Spleen (tissue), 11 donors: Measurements from ENCODE around the gene FIBP. TPM values are rescaled to one million over a fixed set of nuclear protein-coding genes. Genes with fewer than 3 reads are reported as not detected.

Source experiments
- DNase-seq: peaks from one replicate; pipeline ENCODE4 v3.0.0-alpha.2; 2020
- H3K27ac ChIP-seq, 8 donors: fragments of 200-600 bp; sonication (generic) in 7 of 8; 1 replicate in 4 of 8; 2 replicates in 4 of 8; pipeline versions ENCODE4 v1.5.0 to v1.8.0; 2016 to 2021; ENCODE audit warnings: inconsistent platforms in 4 of 8, mild to moderate bottlenecking in 4 of 8, moderate library complexity in 1 of 8
- H3K27me3 ChIP-seq, 7 donors: fragments of 200-600 bp; sonication (generic) in 6 of 7; replicated peaks in 1 of 7; 1 replicate in 4 of 7; 2 replicates in 3 of 7; pipeline versions ENCODE4 v1.5.0 to v1.8.0; 2016 to 2021; ENCODE audit warnings: inconsistent platforms in 3 of 7, mild to moderate bottlenecking in 1 of 7
- H3K36me3 ChIP-seq, 6 donors: fragments of 200-600 bp; sonication (generic) in 5 of 6; 1 replicate in 4 of 6; 2 replicates in 2 of 6; pipeline versions ENCODE4 v1.5.0 to v1.8.0; 2016 to 2021; ENCODE audit warnings: inconsistent platforms in 2 of 6
- H3K4me1 ChIP-seq, 6 donors: fragments of 200-600 bp; sonication (generic) in 5 of 6; 1 replicate in 3 of 6; 2 replicates in 3 of 6; pipeline versions ENCODE4 v1.5.0 to v1.8.0; 2016 to 2021; ENCODE audit warnings: inconsistent platforms in 3 of 6
- H3K4me3 ChIP-seq, 8 donors: fragments of 200-600 bp; sonication (generic) in 7 of 8; 1 replicate in 4 of 8; 2 replicates in 4 of 8; pipeline versions ENCODE4 v1.5.0 to v1.8.0; 2016 to 2021; ENCODE audit warnings: inconsistent platforms in 4 of 8, mild to moderate bottlenecking in 4 of 8, moderate library complexity in 2 of 8
- H3K9me3 ChIP-seq, 8 donors: fragments of 200-600 bp; sonication (generic) in 7 of 8; 1 replicate in 4 of 8; 2 replicates in 4 of 8; pipeline versions ENCODE4 v1.5.0 to v1.8.0; 2016 to 2021; ENCODE audit warnings: inconsistent platforms in 4 of 8
- CTCF ChIP-seq, 11 experiments: fragments of 200-600 bp in 7 of 11; fragments of 450-650 bp in 4 of 11; sonication (generic) in 4 of 11; IDR thresholded peaks in 8 of 11; conservative IDR thresholded peaks in 3 of 11; 1 replicate in 7 of 11; 2 replicates in 4 of 11; pipeline versions ENCODE4 v1.4.0 to v1.8.0; 2016 to 2021; ENCODE audit warnings: antibody characterized with exemption in 11 of 11, inconsistent platforms in 4 of 11, mild to moderate bottlenecking in 1 of 11
- POLR2A ChIP-seq, 3 donors: fragments of 450-650 bp; IDR thresholded peaks; one replicate each; pipeline ENCODE4 v1.5.1; 2017; ENCODE audit warnings: antibody characterized with exemption in 3 of 3, mild to moderate bottlenecking in 1 of 3
- POLR2AphosphoS5 ChIP-seq, 3 donors: sonication (generic); formaldehyde crosslinking; IDR thresholded peaks; one replicate each; pipeline ENCODE4 v1.5.1; 2017; ENCODE audit warnings: antibody characterized with exemption in 3 of 3
- WGBS, 5 donors: extraction: QIAGEN DNeasy Blood & Tissue Kit in 3 of 5; methylation state at CpG; one replicate each; pipeline versions ENCODE4 v1.1.5 to v1.1.7; 2013 to 2018; 5-methylcytosine and 5-hydroxymethylcytosine counted together
- intact Hi-C: fragments of 100-400 bp; cut with DNase I; formaldehyde crosslinking; loops from one replicate; pipeline ENCODE4 v1.15.0; 2023; ENCODE audit warnings: low total_unique reads
- polyA plus RNA-seq, 3 donors: library from polyadenylated mRNA; stranded (reverse); fragments of 200-250 nt; gene quantifications; one replicate each; pipeline ENCODE4 v1.2.1, GENCODE V29; 2013
- total RNA-seq, 7 donors: library from RNA; depleted of rRNA in 3 of 7; stranded (reverse); fragments of >200 nt in 3 of 7; fragmentation: NEBNext Ultra II Directional in 4 of 7; extraction: Animal tissue kit (Norgen Biotek cat#: 25700) in 4 of 7; gene quantifications; one replicate each; pipeline versions ENCODE4 v1.1.0 to v1.2.1, GENCODE V29; 2016 to 2021
- donor health status: healthy with polysubstance abuse.
- donor health status: DM: no; HTN: no; CAD: no; lungs with moderate emphysema.
- donor health status: DM: no; HTN: no; CAD: no.
- donor health status: Bipolar disorder and iron deficiency.
- donor health status: healthy.
- donor health status: DM: no; HTN: no; CAD: no.
- donor health status: DM: yes; HTN: yes; CAD: no.

Gene FIBP
- total and polyA plus RNA-seq, 10 donors = 52.3 to 79.0 (median 64.6) TPM

GRCh38 chr11:65883058-65883761 is 5.1 kb downstream of the FIBP start:
- H3K27ac ChIP-seq = no peak overlapping the region
- intact Hi-C loops = no loop called here
- DNase-seq = peak; percentile 71
- no peaks in the 10 kb centered on the region for H3K9me3 ChIP-seq
- H3K4me1 ChIP-seq = peaks cover 15 to 84% (median 48%) of the 10 kb centered on the region in 6 donors
- H3K27me3 ChIP-seq = no peaks in the 10 kb centered on the region
- 88 to 92% (median 91%) methylated on average over 10 to 13 of the region's 13 CpGs for WGBS, 5 donors
- peaks cover 0 to 63% (median 38%) of the 10 kb centered on the region in 6 donors for H3K36me3 ChIP-seq
- no peak overlapping the region for H3K4me3 ChIP-seq
- no peak for TF ChIP-seq POLR2A (IDR thresholded peaks at IDR 0.05)
- no peak for TF ChIP-seq POLR2AphosphoS5 (IDR thresholded peaks at IDR 0.05)
- TF ChIP-seq CTCF (IDR thresholded peaks at IDR 0.05 in 8 of 11, conservative IDR thresholded peaks at IDR 0.05 in 3 of 11) = no peak

GRCh38 chr11:65882120-65883057 is 5.9 kb downstream of the FIBP start:
- intact Hi-C loops = no loop called here
- Histone ChIP-seq H3K9me3 (no peaks in the 10 kb centered on the region), H3K27me3 (no peaks in the 10 kb centered on the region), H3K4me3 (no peak overlapping the region), H3K27ac (no peak overlapping the region), H3K4me1 (peaks cover 10 to 76% (median 42%) of the 10 kb centered on the region in 6 donors), H3K36me3 (peaks cover 0 to 63% (median 38%) of the 10 kb centered on the region in 6 donors)
- TF ChIP-seq CTCF (IDR thresholded peaks at IDR 0.05 in 8 of 11, conservative IDR thresholded peaks at IDR 0.05 in 3 of 11) (no peak), POLR2AphosphoS5 (IDR thresholded peaks at IDR 0.05) (peak in 1 of 3 donors; percentile 31)
- WGBS, 5 donors = 90 to 96% (median 93%) methylated on average over 26 to 30 of the region's 30 CpGs
- peak; percentile 72 for DNase-seq

DNA sequence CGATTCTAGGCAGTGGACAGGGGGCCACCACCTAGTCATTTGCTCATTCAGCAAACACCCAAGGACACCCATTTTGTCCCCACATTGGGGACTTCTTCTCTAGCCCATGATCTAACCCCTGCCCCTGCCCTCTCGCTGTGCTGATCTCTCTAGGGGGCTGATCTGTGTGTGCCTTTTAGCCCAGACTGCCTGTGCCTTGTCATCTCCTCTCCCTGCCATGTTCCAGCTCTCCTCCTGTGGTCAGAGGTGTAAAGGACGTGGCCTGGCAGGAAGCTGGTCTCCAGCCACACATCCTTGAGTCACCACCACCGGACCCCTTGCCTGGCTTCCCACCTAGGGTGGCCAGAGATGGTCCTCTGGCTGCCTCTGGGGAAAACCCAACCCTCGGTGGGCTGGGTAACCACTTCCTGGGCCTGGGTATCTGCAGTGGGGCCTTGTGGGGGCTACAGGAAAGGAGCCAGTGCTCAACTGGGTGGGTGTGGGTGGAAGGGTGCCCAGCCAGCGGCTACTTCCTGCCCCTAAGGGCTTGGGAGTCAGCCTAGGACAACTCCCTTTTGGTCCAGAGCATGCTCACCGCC is 7.3 kb downstream of the FIBP start:
- H3K9me3 ChIP-seq = no peaks in the 10 kb centered on the region
- 38 to 55% (median 46%) methylated on average over 5 to 7 of the region's 7 CpGs for WGBS, 5 donors
- H3K4me1 ChIP-seq = peaks cover 5 to 62% (median 32%) of the 10 kb centered on the region in 6 donors
- peak overlapping the region in 6 of 8 donors; percentile 8 to 79 (median 52) for H3K27ac ChIP-seq
- DNase-seq = peak; percentile 73
- peaks cover 0 to 48% (median 33%) of the 10 kb centered on the region in 6 donors for H3K36me3 ChIP-seq
- TF ChIP-seq POLR2AphosphoS5 (IDR thresholded peaks at IDR 0.05) (peak; percentile 22 to 34 (median 24)), POLR2A (IDR thresholded peaks at IDR 0.05) (no peak), CTCF (IDR thresholded peaks at IDR 0.05 in 8 of 11, conservative IDR thresholded peaks at IDR 0.05 in 3 of 11) (no peak)
- intact Hi-C loops = no loop called here
- H3K27me3 ChIP-seq = no peaks in the 10 kb centered on the region
- peak overlapping the region in 3 of 8 donors; percentile 34 to 58 (median 38) for H3K4me3 ChIP-seq
